Neural cell (in vitro differentiated cells): ENCODE data around the gene SLC50A1. TPM values are rescaled to one million over a fixed set of nuclear protein-coding genes. Genes with fewer than 3 reads are reported as not detected.

Source experiments
- H2AFZ ChIP-seq: fragments of 200-600, 300-800 bp; sonication (generic), shearing (Covaris generic); 2 replicates; pipeline ENCODE4 v1.6.0; 2014; ENCODE audit warnings: low read depth, mild to moderate bottlenecking, antibody characterized with exemption, low read length, moderate library complexity
- H3F3A ChIP-seq: fragments of 200-600 bp; shearing (Covaris generic); 2 replicates; pipeline ENCODE4 v1.6.1; 2016; ENCODE audit warnings: mild to moderate bottlenecking, moderate library complexity, mixed read lengths, antibody characterized with exemption, low read length; ENCODE audit not compliant: insufficient read depth, poor library complexity, severe bottlenecking
- H3K27ac ChIP-seq: fragments of 200-600, 300-800 bp; sonication (generic), shearing (Covaris generic); 2 replicates; pipeline ENCODE4 v1.5.1; 2014; ENCODE audit warnings: mild to moderate bottlenecking, low read length, moderate library complexity
- H3K27me3 ChIP-seq: fragments of 300-800, 200-600 bp; sonication (generic), shearing (Covaris generic); 2 replicates; pipeline ENCODE4 v1.6.0; 2014; ENCODE audit warnings: mild to moderate bottlenecking, low read depth, low read length, moderate library complexity; ENCODE audit not compliant: insufficient read depth
- H3K36me3 ChIP-seq: fragments of 300-800, 200-600 bp; sonication (generic), shearing (Covaris generic); 2 replicates; pipeline ENCODE4 v1.5.1; 2014; ENCODE audit warnings: mild to moderate bottlenecking, antibody characterized with exemption, low read length, moderate library complexity; ENCODE audit not compliant: insufficient read depth
- H3K4me2 ChIP-seq: fragments of 300-800, 200-600 bp; sonication (generic), shearing (Covaris generic); 2 replicates; pipeline ENCODE4 v1.6.0; 2014; ENCODE audit warnings: mild to moderate bottlenecking, low read length
- H3K4me3 ChIP-seq: fragments of 300-800, 200-600 bp; sonication (generic), shearing (Covaris generic); 2 replicates; pipeline ENCODE4 v1.5.1; 2014; ENCODE audit warnings: mild to moderate bottlenecking, low read length, moderate library complexity
- H3K79me2 ChIP-seq: fragments of 200-600 bp; shearing (Covaris generic); replicated peaks from 2 replicates; pipeline ENCODE4 v1.6.0; 2014; ENCODE audit warnings: mild to moderate bottlenecking, low read length, moderate library complexity; ENCODE audit not compliant: insufficient read depth
- H3K9ac ChIP-seq: fragments of 300-800, 200-600 bp; sonication (generic), shearing (Covaris generic); 2 replicates; pipeline ENCODE4 v1.6.1; 2016; ENCODE audit warnings: mild to moderate bottlenecking, low read length, mixed read lengths
- H3K9me2 ChIP-seq: fragments of 200-600 bp; shearing (Covaris generic); 2 replicates; pipeline ENCODE4 v1.6.1; 2016; ENCODE audit warnings: mild to moderate bottlenecking, low read length, mixed read lengths; ENCODE audit not compliant: insufficient read depth
- H3K9me3 ChIP-seq: fragments of 200-600, 300-800 bp; sonication (generic), shearing (Covaris generic); 2 replicates; pipeline ENCODE4 v1.6.1; 2016; ENCODE audit warnings: mild to moderate bottlenecking, mixed run types, low read length, moderate library complexity, mixed read lengths
- H4K20me1 ChIP-seq: fragments of 200-600 bp; shearing (Covaris generic); 2 replicates; pipeline ENCODE4 v1.6.1; 2016; ENCODE audit warnings: mild to moderate bottlenecking, mixed run types; ENCODE audit not compliant: insufficient read depth
- EP300 ChIP-seq: fragments of 450-650 bp; conservative IDR thresholded peaks from 2 replicates; pipeline ENCODE4 v1.6.1; 2014; ENCODE audit warnings: antibody characterized with exemption, mild to moderate bottlenecking, moderate library complexity; ENCODE audit not compliant: poor library complexity, severe bottlenecking
- EZH2 ChIP-seq: fragments of 200-600, 300-800 bp; shearing (Covaris generic), sonication (generic); IDR thresholded peaks from 2 replicates; pipeline ENCODE4 v1.6.1; 2014; ENCODE audit warnings: antibody characterized with exemption, low read length, borderline replicate concordance, mild to moderate bottlenecking; ENCODE audit not compliant: insufficient read depth, poor library complexity, severe bottlenecking
- MXI1 ChIP-seq: fragments of 450-650 bp; conservative IDR thresholded peaks from 2 replicates; pipeline ENCODE4 v1.6.1; 2014; ENCODE audit warnings: antibody characterized with exemption, mild to moderate bottlenecking; ENCODE audit not compliant: poor library complexity, severe bottlenecking
- POLR2AphosphoS5 ChIP-seq: IDR thresholded peaks from 2 replicates; pipeline ENCODE4 v1.6.1; 2012
- RAD21 ChIP-seq: fragments of 450-650 bp; conservative IDR thresholded peaks from 2 replicates; pipeline ENCODE4 v1.6.1; 2014; ENCODE audit warnings: antibody characterized with exemption, mild to moderate bottlenecking, moderate library complexity
- SMC3 ChIP-seq: fragments of 450-650 bp; conservative IDR thresholded peaks from 2 replicates; pipeline ENCODE4 v1.6.1; 2014; ENCODE audit warnings: antibody characterized with exemption, mild to moderate bottlenecking, moderate library complexity; ENCODE audit not compliant: poor library complexity
- TAF1 ChIP-seq: IDR thresholded peaks from 2 replicates; pipeline ENCODE4 v1.6.1; 2012; ENCODE audit warnings: low read depth
- polyA plus RNA-seq: library from polyadenylated mRNA; depleted of rRNA; stranded (reverse); fragments of >200 nt; gene quantifications from 2 replicates; pipeline ENCODE4 v1.2.3, GENCODE V29; 2014
- TF ChIP-seq, protein P1 (sequence below): fragments of 450-650 bp; IDR thresholded peaks from 2 replicates; pipeline ENCODE4 v1.5.1; 2014; ENCODE audit warnings: antibody characterized with exemption, mild to moderate bottlenecking, moderate library complexity; ENCODE audit not compliant: poor library complexity, severe bottlenecking
- TF ChIP-seq, protein P2 (sequence below): IDR thresholded peaks from 2 replicates; pipeline ENCODE4 v1.6.1; 2012; ENCODE audit warnings: borderline replicate concordance

Gene SLC50A1
- polyA plus RNA-seq, 1 donor from 2014 or later: 12.6 TPM

DNA sequence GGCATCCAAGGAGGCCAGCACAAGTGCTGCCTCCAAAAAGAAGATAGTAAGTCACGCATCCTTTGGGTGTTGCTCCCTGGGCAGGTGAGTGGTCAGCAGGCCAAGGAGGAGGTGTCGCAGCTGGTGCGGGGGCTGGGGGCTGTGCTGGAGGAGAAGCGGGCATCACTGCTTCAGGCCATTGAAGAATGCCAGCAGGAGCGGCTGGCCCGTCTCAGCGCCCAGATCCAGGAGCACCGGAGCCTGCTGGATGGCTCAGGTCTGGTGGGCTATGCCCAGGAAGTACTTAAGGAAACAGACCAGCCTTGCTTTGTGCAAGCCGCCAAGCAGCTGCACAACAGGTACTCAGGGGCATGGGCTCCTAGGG lies 42.2 kb downstream of the SLC50A1 start:
- Histone ChIP-seq H3K9me3 (no peaks in the 10 kb centered on the region), H3K36me3 (peaks cover 13% of the 10 kb centered on the region), H2AFZ (no peak overlapping the region), H3F3A (peaks cover under 1% of the 10 kb centered on the region), H3K27me3 (no peaks in the 10 kb centered on the region), H3K27ac (no peak overlapping the region), H3K79me2 (peaks cover 27% of the 10 kb centered on the region), H4K20me1 (no peaks in the 10 kb centered on the region), H3K9me2 (no peaks in the 10 kb centered on the region), H3K9ac (no peak overlapping the region), H3K4me3 (no peak overlapping the region), H3K4me2 (no peak overlapping the region)
- no peak for TF ChIP-seq SMC3
- TF ChIP-seq RAD21: no peak
- TF ChIP-seq TAF1: no peak
- TF ChIP-seq EZH2: no peak
- TF ChIP-seq, protein P1, sequence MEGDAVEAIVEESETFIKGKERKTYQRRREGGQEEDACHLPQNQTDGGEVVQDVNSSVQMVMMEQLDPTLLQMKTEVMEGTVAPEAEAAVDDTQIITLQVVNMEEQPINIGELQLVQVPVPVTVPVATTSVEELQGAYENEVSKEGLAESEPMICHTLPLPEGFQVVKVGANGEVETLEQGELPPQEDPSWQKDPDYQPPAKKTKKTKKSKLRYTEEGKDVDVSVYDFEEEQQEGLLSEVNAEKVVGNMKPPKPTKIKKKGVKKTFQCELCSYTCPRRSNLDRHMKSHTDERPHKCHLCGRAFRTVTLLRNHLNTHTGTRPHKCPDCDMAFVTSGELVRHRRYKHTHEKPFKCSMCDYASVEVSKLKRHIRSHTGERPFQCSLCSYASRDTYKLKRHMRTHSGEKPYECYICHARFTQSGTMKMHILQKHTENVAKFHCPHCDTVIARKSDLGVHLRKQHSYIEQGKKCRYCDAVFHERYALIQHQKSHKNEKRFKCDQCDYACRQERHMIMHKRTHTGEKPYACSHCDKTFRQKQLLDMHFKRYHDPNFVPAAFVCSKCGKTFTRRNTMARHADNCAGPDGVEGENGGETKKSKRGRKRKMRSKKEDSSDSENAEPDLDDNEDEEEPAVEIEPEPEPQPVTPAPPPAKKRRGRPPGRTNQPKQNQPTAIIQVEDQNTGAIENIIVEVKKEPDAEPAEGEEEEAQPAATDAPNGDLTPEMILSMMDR: no peak
- TF ChIP-seq, protein P2, sequence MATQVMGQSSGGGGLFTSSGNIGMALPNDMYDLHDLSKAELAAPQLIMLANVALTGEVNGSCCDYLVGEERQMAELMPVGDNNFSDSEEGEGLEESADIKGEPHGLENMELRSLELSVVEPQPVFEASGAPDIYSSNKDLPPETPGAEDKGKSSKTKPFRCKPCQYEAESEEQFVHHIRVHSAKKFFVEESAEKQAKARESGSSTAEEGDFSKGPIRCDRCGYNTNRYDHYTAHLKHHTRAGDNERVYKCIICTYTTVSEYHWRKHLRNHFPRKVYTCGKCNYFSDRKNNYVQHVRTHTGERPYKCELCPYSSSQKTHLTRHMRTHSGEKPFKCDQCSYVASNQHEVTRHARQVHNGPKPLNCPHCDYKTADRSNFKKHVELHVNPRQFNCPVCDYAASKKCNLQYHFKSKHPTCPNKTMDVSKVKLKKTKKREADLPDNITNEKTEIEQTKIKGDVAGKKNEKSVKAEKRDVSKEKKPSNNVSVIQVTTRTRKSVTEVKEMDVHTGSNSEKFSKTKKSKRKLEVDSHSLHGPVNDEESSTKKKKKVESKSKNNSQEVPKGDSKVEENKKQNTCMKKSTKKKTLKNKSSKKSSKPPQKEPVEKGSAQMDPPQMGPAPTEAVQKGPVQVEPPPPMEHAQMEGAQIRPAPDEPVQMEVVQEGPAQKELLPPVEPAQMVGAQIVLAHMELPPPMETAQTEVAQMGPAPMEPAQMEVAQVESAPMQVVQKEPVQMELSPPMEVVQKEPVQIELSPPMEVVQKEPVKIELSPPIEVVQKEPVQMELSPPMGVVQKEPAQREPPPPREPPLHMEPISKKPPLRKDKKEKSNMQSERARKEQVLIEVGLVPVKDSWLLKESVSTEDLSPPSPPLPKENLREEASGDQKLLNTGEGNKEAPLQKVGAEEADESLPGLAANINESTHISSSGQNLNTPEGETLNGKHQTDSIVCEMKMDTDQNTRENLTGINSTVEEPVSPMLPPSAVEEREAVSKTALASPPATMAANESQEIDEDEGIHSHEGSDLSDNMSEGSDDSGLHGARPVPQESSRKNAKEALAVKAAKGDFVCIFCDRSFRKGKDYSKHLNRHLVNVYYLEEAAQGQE: no peak
- no peak for TF ChIP-seq MXI1

DNA sequence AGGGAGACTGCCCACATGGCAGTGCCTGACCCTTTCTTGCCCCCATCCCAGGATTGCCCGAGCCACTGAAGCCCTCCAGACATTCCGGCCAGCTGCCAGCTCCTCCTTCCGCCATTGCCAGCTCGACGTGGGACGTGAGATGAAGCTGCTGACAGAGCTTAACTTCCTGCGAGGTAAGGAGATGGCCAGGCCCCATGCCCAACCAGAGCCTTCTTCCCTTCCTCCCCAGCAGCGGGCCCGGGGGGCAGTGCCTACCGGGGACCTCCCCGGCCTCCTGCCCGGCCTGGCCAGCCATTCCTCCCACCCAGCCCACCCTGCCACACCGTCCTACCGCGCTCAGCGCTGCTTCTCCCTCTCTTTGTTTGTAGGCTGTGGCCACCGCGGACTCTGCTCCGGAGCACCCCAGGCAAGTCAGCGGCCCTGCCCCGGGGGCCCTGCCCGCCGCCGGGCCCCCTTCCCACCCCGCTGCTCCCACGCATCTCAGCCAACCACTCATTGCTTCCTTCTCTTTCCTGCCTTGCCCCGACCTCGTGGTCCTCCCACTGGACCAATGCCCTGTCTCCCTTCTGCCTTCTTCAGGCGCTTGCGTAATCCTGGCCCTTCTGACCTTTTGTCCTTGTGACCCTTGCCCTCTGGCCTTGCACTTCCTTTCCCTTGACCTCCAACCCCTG lies 42.9 kb downstream of the SLC50A1 start:
- peaks cover 27% of the 10 kb centered on the region for H3K79me2 ChIP-seq
- no peak overlapping the region for H3K4me3 ChIP-seq
- H2AFZ ChIP-seq: no peak overlapping the region
- no peaks in the 10 kb centered on the region for H4K20me1 ChIP-seq
- H3K36me3 ChIP-seq: peaks cover 13% of the 10 kb centered on the region
- no peak overlapping the region for H3K4me2 ChIP-seq
- H3F3A ChIP-seq: no peaks in the 10 kb centered on the region
- H3K9ac ChIP-seq: no peak overlapping the region
- no peaks in the 10 kb centered on the region for H3K9me2 ChIP-seq
- TF ChIP-seq RAD21 (no peak), POLR2AphosphoS5 (no peak), EP300 (no peak), EZH2 (no peak), MXI1 (no peak), SMC3 (no peak), TAF1 (no peak)
- TF ChIP-seq, protein P2: no peak
- TF ChIP-seq, protein P1: no peak
- H3K27ac ChIP-seq: no peak overlapping the region
- no peaks in the 10 kb centered on the region for H3K9me3 ChIP-seq
- no peaks in the 10 kb centered on the region for H3K27me3 ChIP-seq
